Head of caudate nucleus (tissue), 42 donors: ENCODE data around the gene YES1.
A peak's percentile ranks its signal among the peaks of the same experiment; 100 is the strongest.

Experiments
- DNase-seq, 42 donors: peaks; one replicate each; pipeline versions ENCODE4 v3.0.0 to v3.0.0-alpha.2; 2020 to 2021; ENCODE audit warnings: mixed read lengths in 7 of 42
- intact Hi-C: fragments of 100-400 bp; cut with DNase I; formaldehyde crosslinking; loops from one replicate; pipeline ENCODE4 v1.15.0; 2022

YES1 gene

DNA sequence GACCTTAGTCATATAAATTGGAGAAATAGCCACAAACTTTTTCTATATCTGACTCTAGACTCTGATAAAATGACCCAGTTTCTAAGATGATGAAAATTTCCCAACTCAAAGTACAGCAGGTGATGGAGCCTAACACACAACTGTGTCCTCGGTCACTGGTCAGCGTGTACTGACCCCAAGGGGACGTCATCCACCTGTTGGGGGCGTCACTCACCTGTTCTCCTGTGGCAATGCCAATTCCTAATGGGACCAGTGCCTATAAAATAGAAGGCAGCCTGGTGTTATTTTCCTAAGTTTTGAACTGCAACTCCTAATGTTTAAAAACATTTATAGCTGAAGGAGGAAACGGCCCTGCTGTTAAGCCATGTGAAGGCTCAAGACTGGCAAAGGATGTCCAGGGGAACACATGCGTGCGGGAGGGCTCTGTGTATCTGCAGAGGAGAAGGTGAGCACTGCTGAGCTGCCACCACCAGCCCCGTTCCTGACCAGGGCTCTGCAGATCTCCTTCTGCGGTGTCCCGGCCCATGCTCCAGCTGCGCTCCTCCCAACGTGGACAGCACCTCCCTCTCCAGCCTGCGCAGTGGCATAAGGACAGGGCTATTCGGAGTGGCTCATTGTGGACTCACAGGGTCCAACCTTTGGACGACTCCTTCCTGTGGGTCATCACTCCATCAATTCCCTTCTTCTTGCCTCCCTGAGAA, 133.4 kb downstream of the YES1 start:
- peak in 3 of 42 donors; percentile 12 to 36 (median 34) for DNase-seq
- intact Hi-C loops, result no loop called here

DNA sequence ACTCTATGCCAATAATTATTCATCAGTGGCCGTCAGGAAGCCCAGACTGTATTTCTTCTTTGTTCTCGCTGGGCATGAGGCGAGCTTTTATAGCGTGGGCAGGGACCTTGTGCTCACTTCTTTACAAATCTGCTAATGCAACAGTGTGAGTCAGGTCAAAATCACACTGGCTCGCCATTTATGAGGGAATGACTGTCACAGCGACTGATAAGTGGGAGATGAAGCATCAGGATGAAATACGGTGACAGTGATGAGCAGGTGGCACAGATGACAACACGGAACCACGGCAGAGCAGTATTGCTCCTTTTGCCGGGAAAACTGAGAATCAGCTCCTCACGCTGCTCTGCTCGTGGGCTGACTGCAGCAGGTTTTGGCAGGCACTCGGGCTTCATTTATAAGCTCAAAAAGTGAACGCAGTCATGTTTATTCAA, 134.1 kb downstream of the YES1 start:
- peak in 7 of 42 donors; percentile 15 to 56 (median 28) for DNase-seq
- intact Hi-C loops, result no loop called here

DNA sequence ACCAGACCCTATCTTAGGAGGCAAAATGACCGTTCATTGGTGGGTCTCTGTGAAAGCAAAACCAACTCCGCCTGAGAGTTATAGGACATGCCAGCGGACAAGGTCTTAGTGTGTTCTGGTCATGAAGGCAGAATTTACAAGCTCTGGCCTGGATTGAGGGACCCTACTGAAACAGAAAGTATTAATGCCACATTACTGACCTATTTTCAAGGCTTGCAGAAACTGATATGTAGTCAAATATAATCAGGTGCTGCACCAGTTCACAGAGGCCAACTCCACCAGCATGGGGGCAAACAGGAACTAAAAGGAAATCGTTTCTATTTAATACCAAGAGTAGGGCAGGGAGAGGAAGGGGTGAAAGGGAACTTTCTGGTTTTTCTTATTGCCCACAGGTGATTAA, 134.9 kb downstream of the YES1 start:
- intact Hi-C loops, result no loop called here
- DNase-seq, result peak in 1 of 42 donors; percentile 29

DNA sequence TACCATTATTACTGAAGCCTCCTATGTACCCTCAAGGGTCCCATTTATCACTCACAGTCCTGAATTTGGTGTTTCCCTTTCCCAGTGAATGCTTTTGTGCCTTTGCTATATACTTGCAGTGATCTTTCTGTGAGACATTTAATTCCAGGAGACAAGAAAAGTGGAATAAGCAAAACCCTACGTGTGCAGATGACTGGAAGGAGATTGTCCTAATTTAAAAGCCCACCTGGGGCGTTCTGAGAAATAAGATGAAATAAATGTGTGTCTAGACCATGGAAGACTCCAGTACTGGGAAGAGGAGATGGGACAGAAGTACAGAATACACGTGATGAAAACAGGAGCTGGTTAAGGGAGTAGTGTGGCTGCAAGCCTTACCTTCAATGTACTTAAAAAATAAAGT, 135.3 kb downstream of the YES1 start:
- no peak for DNase-seq
- intact Hi-C loops, result no loop called here

DNA sequence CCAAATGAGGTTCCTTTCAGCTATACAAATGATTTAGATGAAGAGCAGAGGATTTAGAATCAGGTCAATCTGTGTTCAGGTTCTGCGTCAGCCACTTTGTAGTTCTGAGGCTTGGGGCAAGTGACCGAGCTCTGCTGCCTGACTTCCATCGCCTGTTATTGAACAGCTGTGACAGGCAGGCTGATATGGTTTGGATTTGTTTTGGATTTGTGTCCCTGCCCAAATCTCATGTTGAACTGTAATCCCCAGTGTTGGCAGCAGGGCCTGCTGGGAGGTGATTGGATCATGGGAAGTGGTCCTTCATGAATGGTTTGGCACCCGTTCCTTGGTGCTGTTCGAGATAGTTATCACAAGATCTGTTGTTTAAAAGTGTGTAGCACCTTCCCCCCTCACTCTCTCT, 136.0 kb downstream of the YES1 start:
- peak in 1 of 42 donors; percentile 33 for DNase-seq
- intact Hi-C loops, result no loop called here

DNA sequence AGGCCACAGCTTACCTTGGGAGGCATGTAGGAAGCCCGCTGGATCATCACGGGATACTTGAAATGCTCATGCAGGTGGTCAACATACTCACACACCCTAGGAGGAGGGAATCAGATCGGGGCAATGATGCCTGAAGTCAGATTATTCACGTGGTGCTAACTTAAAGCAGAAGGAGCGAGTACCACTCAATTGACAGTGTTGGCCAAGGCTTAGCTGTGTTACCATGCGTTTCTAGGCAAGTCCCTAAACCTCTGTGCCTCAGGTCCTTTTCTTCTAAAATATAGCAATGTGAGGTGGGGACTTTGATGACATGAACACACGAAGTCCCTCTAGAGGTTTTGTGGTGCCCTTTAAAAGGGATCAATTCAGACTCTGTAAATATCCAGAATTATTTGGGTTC, 136.7 kb downstream of the YES1 start:
- intact Hi-C loops, result no loop called here
- DNase-seq, result no peak

DNA sequence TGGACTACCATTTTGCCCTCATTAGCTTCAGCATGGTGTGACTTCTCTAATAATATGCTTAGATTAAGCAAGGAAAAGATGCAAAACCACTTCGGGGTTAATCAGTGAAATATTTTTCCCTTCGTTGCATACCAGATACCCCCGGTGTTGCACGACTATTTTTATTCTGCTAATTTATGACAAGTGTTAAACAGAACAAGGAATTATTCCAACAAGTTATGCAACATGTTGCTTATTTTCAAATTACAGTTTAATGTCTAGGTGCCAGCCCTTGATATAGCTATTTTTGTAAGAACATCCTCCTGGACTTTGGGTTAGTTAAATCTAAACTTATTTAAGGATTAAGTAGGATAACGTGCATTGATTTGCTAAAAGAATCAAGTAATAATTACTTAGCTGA, 138.3 kb downstream of the YES1 start:
- intact Hi-C loops, result no loop called here
- no peak for DNase-seq

DNA sequence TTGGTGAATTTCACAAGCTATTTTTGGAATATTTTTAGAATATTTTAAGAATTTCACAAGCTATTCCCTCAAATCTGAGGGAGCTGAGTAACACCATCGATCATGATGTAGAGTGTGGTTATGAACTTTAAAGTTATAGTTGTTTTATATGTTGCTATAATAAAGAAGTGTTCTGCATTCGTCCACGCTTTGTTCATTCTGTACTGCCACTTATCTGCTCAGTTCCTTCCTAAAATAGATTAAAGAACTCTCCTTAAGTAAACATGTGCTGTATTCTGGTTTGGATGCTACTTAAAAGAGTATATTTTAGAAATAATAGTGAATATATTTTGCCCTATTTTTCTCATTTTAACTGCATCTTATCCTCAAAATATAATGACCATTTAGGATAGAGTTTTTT, 138.7 kb downstream of the YES1 start:
- intact Hi-C loops, result no loop called here
- DNase-seq, result no peak
